GM21381 (cell line): Measurements from ENCODE around the gene OR5A1.

Experiments used
- ATAC-seq: cut with Tn5 transposase; IDR thresholded peaks from one replicate; pipeline ENCODE4 v1.9.1; 2021; ENCODE audit warnings: mild to moderate bottlenecking, moderate library complexity; ENCODE audit not compliant: unreplicated experiment

The OR5A1 gene

GRCh38 chr11:59475176-59475575 is 38.9 kb downstream of the OR5A1 start:
- no peak for ATAC-seq

DNA sequence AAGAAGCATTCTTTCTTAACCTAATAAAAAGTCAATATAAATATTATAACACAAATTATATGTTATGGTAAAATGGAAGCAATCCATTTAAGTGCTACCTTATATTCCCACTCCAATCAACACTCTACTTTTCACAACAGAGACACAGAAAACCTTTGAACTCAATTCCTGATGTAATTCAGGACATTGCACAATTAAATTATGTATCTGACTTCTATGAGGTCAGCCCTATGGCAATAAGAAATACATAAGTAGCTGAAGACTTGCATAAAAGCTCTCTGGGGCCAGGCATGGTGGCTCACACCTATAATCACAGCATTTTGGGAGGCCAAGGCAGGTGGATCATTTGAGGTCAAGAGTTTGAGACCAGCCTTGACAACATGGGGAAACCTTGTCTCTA is 43.6 kb downstream of the OR5A1 start:
- no peak for ATAC-seq

GRCh38 chr11:59480359-59480758 is 44.1 kb downstream of the OR5A1 start:
- no peak for ATAC-seq
